ENCODE measurements around the gene GOLGA8R.
"Not testable (repeated sequence)": the region's sequence is repeated elsewhere in the genome, so short reads cannot be mapped to it uniquely, and the experiment has no call there.

The GOLGA8R gene

DNA sequence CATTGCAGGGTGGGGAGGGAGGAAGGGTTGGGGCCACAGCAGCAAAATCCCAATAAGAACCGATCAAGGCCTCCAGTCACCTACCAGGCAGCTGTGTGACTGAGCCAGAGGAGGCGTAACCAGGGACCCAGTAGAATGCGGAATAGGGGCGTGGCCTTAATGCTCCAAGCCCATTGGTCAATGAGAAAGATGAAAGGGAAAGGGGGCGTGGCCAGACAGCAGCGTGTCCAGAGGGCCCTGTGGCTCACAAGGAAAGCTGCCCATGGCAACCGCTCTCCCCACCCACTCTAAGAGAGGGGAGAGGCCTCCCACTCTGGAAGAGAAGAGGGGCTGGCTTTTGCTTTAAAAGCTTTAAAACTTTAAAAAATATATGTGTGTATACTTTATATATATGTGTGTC lies at the start of gene GOLGA8R:
Gene GOLGA8R, minus strand, starts transcription at position 101 of the 400 bp plus-strand sequence. Its CDS starts 98 bp downstream, at position 3.
- not testable (repeated sequence) for DNase-seq

- not testable (repeated sequence) for DNase-seq
These were observed 49.8 kb upstream of the GOLGA8R start for GRCh38 chr15:30463849-30464248.

- not testable (repeated sequence) for DNase-seq
These were observed 48.1 kb upstream of the GOLGA8R start for GRCh38 chr15:30462176-30462575.

DNA sequence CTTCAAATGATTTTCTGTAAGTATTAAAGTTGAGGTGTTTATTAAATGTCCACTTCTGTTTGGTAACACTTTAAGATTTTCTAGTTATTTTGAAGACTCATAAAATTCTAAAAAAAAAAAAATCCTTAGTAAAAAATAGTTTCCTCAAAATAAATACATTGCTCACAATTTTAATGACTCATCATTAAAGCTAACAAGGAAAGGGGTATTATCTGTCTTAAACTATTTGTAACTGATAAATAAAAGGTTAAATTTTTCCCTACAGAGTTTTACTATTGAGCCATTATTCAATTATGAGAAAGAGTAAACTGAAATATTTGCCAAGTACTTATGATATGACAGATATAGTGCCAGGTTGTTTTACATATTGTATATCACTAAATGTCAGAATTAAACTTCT lies 38.6 kb upstream of the GOLGA8R start:
- not testable (repeated sequence) for DNase-seq

- DNase-seq = not testable (repeated sequence)
These were observed 24.3 kb upstream of the GOLGA8R start for GRCh38 chr15:30438348-30438747.

GRCh38 chr15:30435878-30436277 lies 21.8 kb upstream of the GOLGA8R start:
- not testable (repeated sequence) for DNase-seq

- DNase-seq = not testable (repeated sequence)
These were observed 6.7 kb upstream of the GOLGA8R start for GRCh38 chr15:30420723-30421122.

DNA sequence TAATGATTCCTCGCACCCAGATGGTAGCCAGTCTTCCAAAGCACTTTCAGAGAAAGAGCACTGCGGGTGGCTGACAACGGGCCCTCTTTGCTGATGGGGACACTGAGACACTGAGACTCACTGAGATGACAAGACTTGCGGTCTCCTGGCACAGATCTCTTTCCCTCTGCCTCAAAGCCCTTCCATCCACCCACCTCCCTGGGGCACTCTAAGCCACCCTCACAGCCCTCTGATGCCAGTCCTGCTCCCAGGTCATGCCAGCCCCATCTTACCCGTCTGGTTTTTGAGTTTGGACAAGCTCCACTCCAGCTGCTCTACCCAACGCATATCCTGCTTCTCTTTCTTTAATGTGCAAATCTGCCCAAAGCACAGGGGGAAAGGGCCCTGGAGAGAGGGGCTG lies 6.4 kb downstream of the GOLGA8R start:
- DNase-seq = not testable (repeated sequence)

DNA sequence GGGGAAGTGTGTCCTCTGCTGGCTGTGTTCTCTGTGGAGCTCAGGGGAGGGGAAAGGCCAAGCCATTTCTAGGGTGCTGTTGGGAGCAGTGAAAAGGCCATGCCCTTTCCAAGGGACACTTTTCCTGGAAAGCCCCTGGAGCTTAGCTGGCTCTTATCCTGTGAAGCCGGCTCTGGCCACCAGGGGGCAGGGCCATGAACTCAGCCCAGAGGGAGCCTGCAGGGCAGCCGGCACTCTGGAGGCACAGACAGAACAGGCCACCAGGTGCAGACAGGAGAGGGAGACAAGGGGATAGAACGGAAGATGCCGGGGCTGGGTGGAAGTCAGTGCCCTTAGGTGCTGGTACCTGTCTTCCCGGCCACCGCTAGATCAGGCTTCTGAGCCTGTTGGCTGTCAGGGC lies 15.1 kb downstream of the GOLGA8R start:
- peak; percentile 60 for DNase-seq

DNA sequence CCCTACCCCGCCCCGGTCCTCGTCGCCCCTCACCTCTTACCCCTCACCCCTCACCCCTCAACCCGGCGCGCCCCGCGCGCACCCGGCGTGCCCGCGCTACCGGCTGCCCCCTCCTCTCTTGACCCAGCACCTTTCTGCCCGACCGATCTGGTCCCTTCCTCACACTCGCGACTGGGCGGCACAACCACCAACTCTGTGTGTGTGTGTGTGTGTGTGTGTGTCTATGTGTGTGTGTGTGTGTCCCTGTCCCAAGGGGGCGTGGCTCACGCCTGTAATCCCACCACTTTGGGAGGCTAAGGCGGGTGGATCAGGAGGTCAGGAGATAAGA lies 20.4 kb downstream of the GOLGA8R start:
- DNase-seq = not testable (repeated sequence)

GRCh38 chr15:30392766-30393663 lies 21.0 kb downstream of the GOLGA8R start, which contains the start of gene CHRFAM7A:
Gene CHRFAM7A, minus strand, starts transcription at chr15:30393540. Its CDS starts 10,189 bp downstream, at chr15:30383351.
- not testable (repeated sequence) for DNase-seq

GRCh38 chr15:30386318-30386887 lies 27.7 kb downstream of the GOLGA8R start:
- not testable (repeated sequence) for DNase-seq

DNA sequence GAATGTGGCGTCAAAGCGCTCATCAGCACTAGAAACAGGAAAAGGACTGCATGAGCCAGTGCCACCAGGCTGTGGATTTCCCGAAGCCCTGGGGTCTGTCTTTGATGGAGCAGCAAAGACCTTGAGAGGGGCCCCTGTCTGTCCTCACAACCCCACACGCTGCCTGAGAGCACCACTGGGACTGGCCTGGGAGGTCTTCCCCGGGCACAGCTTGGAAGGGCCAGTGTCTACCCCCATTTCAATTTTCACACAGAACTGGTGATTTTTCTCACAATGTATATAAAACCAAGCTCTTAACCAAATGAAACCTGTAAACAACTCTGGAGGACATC lies 37.0 kb downstream of the GOLGA8R start:
- not testable (repeated sequence) for DNase-seq

- not testable (repeated sequence) for DNase-seq
These were observed 37.5 kb downstream of the GOLGA8R start for GRCh38 chr15:30376375-30377081.

DNA sequence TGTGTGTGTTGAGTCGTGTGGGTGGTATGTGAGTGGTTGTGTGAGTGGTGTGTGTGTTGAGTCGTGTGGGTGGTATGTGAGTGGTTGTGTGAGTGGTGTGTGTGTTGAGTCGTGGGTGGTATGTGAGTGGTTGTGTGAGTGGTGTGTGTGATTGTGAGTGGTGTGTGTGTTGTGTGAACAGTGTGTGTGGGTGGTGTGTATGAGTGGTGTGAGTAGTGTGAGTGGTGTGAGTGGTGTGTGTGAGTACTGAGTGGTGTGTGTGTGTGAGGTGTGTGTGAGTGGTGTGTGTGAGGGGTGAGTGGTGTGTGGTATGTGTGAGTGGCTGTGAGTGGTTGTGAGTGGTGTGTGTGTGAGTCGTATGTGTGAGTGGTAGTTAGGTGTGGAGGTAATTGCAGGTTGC lies 38.2 kb downstream of the GOLGA8R start:
- not testable (repeated sequence) for DNase-seq

DNA sequence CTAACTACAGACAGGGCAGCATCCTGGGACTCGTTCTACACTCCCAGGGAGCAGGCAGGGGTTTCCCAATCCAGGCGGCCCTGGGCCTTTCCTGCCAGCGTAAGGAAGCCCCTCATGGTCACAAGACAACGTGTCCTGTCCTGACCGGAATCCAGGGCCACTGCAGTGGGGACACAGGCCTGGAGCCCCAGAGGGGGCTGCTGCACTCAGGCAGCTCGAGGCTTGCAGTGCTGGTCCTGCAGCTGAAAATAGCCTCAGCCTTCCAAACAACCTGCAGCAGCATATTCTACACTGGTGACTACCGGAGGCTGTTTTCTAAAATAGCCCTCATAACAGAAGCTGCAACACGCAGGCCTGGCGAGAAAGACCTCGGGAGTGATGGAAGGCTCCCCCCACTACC lies 39.2 kb downstream of the GOLGA8R start:
- not testable (repeated sequence) for DNase-seq

- DNase-seq = not testable (repeated sequence)
These were observed 45.8 kb downstream of the GOLGA8R start for GRCh38 chr15:30368271-30368670.

GRCh38 chr15:30367246-30367645 lies 46.8 kb downstream of the GOLGA8R start:
- DNase-seq = not testable (repeated sequence)

- not testable (repeated sequence) for DNase-seq
These were observed 52.7 kb downstream of the GOLGA8R start for GRCh38 chr15:30361404-30361803.

DNA sequence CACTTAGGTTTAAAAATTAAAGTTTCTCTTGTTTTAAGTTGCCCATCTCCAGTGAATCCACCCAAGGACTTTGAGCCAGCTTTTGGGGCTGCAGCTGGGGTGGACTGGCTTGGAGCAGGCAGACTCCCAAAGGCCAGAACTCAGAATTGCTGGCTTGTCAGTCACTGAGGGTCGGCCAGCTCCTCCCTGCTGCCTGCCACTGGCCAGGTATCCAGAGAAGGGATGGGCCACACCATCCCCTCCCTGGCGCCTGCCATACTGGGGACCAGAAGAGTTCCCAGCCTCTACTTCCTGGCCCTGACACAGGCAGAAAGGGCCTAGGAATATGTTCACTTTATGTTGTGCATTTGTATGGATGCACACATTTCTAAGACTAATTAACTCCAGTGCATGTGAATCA lies 53.1 kb downstream of the GOLGA8R start:
- DNase-seq = not testable (repeated sequence)

GRCh38 chr15:30355043-30355442 lies 59.0 kb downstream of the GOLGA8R start:
- DNase-seq = not testable (repeated sequence)
